Activated naive CD4-positive, alpha-beta T cell treated with anti-CD3 and anti-CD28 coated beads, Interleukin-2, amount 50 U/mL, for 24 hours (primary cell): ENCODE data around the gene P2RX3.

Experiments
- H3K27ac Mint-ChIP-seq: one replicate; pipeline ENCODE4 v1.8.0; 2021; ENCODE audit warnings: mild to moderate bottlenecking, mixed read lengths
- H3K27me3 Mint-ChIP-seq: one replicate; pipeline ENCODE4 v1.8.0; 2021; ENCODE audit warnings: mixed read lengths
- H3K36me3 Mint-ChIP-seq: one replicate; pipeline ENCODE4 v1.8.0; 2021; ENCODE audit warnings: mixed read lengths
- H3K4me1 Mint-ChIP-seq: one replicate; pipeline ENCODE4 v1.8.0; 2021; ENCODE audit warnings: mixed read lengths
- H3K4me3 Mint-ChIP-seq: one replicate; pipeline ENCODE4 v1.8.0; 2021; ENCODE audit warnings: mild to moderate bottlenecking, mixed read lengths
- H3K9me3 Mint-ChIP-seq: one replicate; pipeline ENCODE4 v1.8.0; 2021; ENCODE audit warnings: mixed read lengths

P2RX3 gene

GRCh38 chr11:57419146-57419545 lies 81.0 kb downstream of the P2RX3 start:
- no peak overlapping the region for H3K4me3 Mint-ChIP-seq
- H3K36me3 Mint-ChIP-seq, result peaks cover 54% of the 10 kb centered on the region
- H3K27ac Mint-ChIP-seq, result no peak overlapping the region
- no peaks in the 10 kb centered on the region for H3K9me3 Mint-ChIP-seq
- no peaks in the 10 kb centered on the region for H3K27me3 Mint-ChIP-seq
- H3K4me1 Mint-ChIP-seq, result peaks cover 51% of the 10 kb centered on the region

- H3K27me3 Mint-ChIP-seq, result no peaks in the 10 kb centered on the region
- H3K9me3 Mint-ChIP-seq, result no peaks in the 10 kb centered on the region
- H3K27ac Mint-ChIP-seq, result no peak overlapping the region
- H3K4me1 Mint-ChIP-seq, result peaks cover 44% of the 10 kb centered on the region
- H3K36me3 Mint-ChIP-seq, result peaks cover 57% of the 10 kb centered on the region
- no peak overlapping the region for H3K4me3 Mint-ChIP-seq
Measured at GRCh38 chr11:57421066-57421465, 82.9 kb downstream of the P2RX3 start.

GRCh38 chr11:57421805-57422204 lies 83.7 kb downstream of the P2RX3 start:
- Mint-ChIP-seq H3K4me1 (peaks cover 46% of the 10 kb centered on the region), H3K36me3 (peaks cover 57% of the 10 kb centered on the region), H3K27ac (no peak overlapping the region), H3K4me3 (no peak overlapping the region), H3K27me3 (no peaks in the 10 kb centered on the region), H3K9me3 (no peaks in the 10 kb centered on the region)
